KMS-11 (cell line): Measurements from ENCODE around the gene SYCP2.

Source experiments
- H2AFZ ChIP-seq: fragments of 200-600 bp; sonication (generic); 2 replicates; pipeline ENCODE4 v1.6.1; 2016; ENCODE audit warnings: antibody characterized with exemption, mixed run types, low read depth
- H3K27ac ChIP-seq: fragments of 200-600 bp; sonication (generic); 2 replicates; pipeline ENCODE4 v1.6.1; 2016; ENCODE audit warnings: mild to moderate bottlenecking, mixed run types
- H3K27me3 ChIP-seq: fragments of 200-600 bp; sonication (generic); 2 replicates; pipeline ENCODE4 v1.6.1; 2017; ENCODE audit warnings: mild to moderate bottlenecking, low read depth, mixed run types, moderate library complexity; ENCODE audit not compliant: insufficient read depth
- H3K36me3 ChIP-seq: fragments of 200-600 bp; sonication (generic); 2 replicates; pipeline ENCODE4 v1.6.1; 2017; ENCODE audit warnings: mild to moderate bottlenecking, mixed run types; ENCODE audit not compliant: insufficient read depth
- H3K4me1 ChIP-seq: fragments of 200-600 bp; sonication (generic); 2 replicates; pipeline ENCODE4 v1.6.1; 2016; ENCODE audit warnings: mild to moderate bottlenecking, low read depth, mixed run types; ENCODE audit not compliant: poor library complexity, severe bottlenecking
- H3K4me2 ChIP-seq: fragments of 200-600 bp; sonication (generic); 2 replicates; pipeline ENCODE4 v1.7.0; 2016; ENCODE audit warnings: mild to moderate bottlenecking, mixed run types
- H3K4me3 ChIP-seq: fragments of 200-600 bp; sonication (generic); IDR thresholded peaks from 2 replicates; pipeline ENCODE4 v1.6.1; 2017; ENCODE audit warnings: low read depth, low read length, mixed read lengths; ENCODE audit not compliant: insufficient read depth
- H3K79me2 ChIP-seq: fragments of 200-600 bp; sonication (generic); 2 replicates; pipeline ENCODE4 v1.6.1; 2016; ENCODE audit warnings: low read depth, mixed run types; ENCODE audit not compliant: insufficient read depth
- H3K9ac ChIP-seq: fragments of 200-600 bp; sonication (generic); 2 replicates; pipeline ENCODE4 v1.6.1; 2016; ENCODE audit warnings: mild to moderate bottlenecking, mixed run types
- H4K20me1 ChIP-seq: fragments of 200-600 bp; sonication (generic); 2 replicates; pipeline ENCODE4 v1.6.1; 2016; ENCODE audit warnings: mild to moderate bottlenecking, mixed run types; ENCODE audit not compliant: insufficient read depth
- CTCF ChIP-seq: fragments of 200-600 bp; sonication (generic); conservative IDR thresholded peaks from 2 replicates; pipeline ENCODE4 v1.6.1; 2017; ENCODE audit warnings: low read depth, mild to moderate bottlenecking, antibody characterized with exemption, low read length, moderate library complexity, mixed read lengths

Gene SYCP2

GRCh38 chr20:59942245-59942644 is 8.8 kb upstream of the SYCP2 start:
- no peak for TF ChIP-seq CTCF
- peaks cover 20% of the 10 kb centered on the region for H3K79me2 ChIP-seq
- no peak overlapping the region for H3K4me3 ChIP-seq
- H3K9ac ChIP-seq, result no peak overlapping the region
- H3K27ac ChIP-seq, result no peak overlapping the region
- no peaks in the 10 kb centered on the region for H4K20me1 ChIP-seq
- H3K27me3 ChIP-seq, result no peaks in the 10 kb centered on the region
- H3K4me1 ChIP-seq, result peaks cover 20% of the 10 kb centered on the region
- H2AFZ ChIP-seq, result no peak overlapping the region
- peak overlapping the region; percentile 57; the same call in 1 of the 2 replicates for H3K4me2 ChIP-seq
- no peaks in the 10 kb centered on the region; the same call in 1 of the 2 replicates for H3K36me3 ChIP-seq

DNA sequence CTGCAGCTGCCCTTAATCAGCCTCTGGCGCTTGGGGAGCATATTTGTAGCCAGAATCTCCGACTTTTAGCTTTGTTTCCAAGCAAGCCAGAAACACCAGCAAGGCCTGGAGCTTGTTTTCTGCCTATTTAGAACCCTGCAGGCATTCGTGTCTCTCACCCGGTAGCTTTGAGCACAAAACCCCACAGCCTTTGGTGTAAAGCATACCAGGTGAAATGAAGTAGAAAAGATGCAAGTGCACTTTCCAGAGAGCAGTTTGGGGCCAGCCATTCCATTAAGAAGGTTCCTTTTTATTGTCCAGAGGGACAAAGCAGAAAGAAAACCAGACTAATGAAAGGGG is 7.5 kb upstream of the SYCP2 start:
- no peaks in the 10 kb centered on the region; the same call in 1 of the 2 replicates for H3K36me3 ChIP-seq
- no peaks in the 10 kb centered on the region for H3K27me3 ChIP-seq
- H3K9ac ChIP-seq, result peak overlapping the region; percentile 88

GRCh38 chr20:59940129-59940955 is 6.9 kb upstream of the SYCP2 start, which contains the start of the genes FAM217B and PPP1R3D:
TSS of gene FAM217B (plus strand) at chr20:59940389. CDS start at chr20:59943944, 3,555 bp downstream.
TSS of gene PPP1R3D (minus strand) at chr20:59940305. CDS start at chr20:59939931, 374 bp downstream.
- H4K20me1 ChIP-seq, result no peaks in the 10 kb centered on the region
- no peak; the same call in 1 of the 2 replicates for TF ChIP-seq CTCF
- peak within 1 kb of the TSS; percentile 64 for H3K4me3 ChIP-seq
- H3K36me3 ChIP-seq, result no peaks in the 10 kb centered on the region; the same call in 1 of the 2 replicates
- peak within 1 kb of the TSS; percentile 88 for H3K9ac ChIP-seq
- H3K79me2 ChIP-seq, result peaks cover 20% of the 10 kb centered on the region
- H3K27me3 ChIP-seq, result no peaks in the 10 kb centered on the region
- peaks cover 23% of the 10 kb centered on the region for H3K4me1 ChIP-seq
- peak within 1 kb of the TSS; percentile 57 for H3K4me2 ChIP-seq
- H2AFZ ChIP-seq, result peak within 1 kb of the TSS; percentile 83
- peak within 1 kb of the TSS; percentile 88 for H3K27ac ChIP-seq

More for the DNA sequence above, 7.5 kb upstream of the SYCP2 start:
- H3K4me2 ChIP-seq, result peak overlapping the region; percentile 57
- peaks cover 23% of the 10 kb centered on the region for H3K4me1 ChIP-seq
- peak overlapping the region; percentile 88 for H3K27ac ChIP-seq
- H3K79me2 ChIP-seq, result peaks cover 20% of the 10 kb centered on the region
- no peaks in the 10 kb centered on the region for H4K20me1 ChIP-seq
- H2AFZ ChIP-seq, result peak overlapping the region; percentile 83
- no peak for TF ChIP-seq CTCF
- peak overlapping the region; percentile 64 for H3K4me3 ChIP-seq

DNA sequence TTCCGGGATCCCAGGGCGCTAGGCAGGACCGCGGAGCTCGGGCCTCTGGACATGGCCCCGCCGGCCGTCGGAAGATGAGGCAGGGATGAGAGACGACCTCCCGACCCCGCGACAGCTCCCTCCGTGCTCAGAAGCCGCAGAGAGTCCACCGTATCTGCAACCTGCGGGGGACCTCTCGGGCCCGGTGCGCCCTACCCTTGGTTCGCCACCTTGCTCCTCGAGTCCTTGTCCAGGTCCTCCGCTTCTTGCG is 6.4 kb upstream of the SYCP2 start:
- H3K36me3 ChIP-seq, result no peaks in the 10 kb centered on the region; the same call in 1 of the 2 replicates
- H3K4me1 ChIP-seq, result peaks cover 23% of the 10 kb centered on the region
- peak overlapping the region; percentile 88 for H3K27ac ChIP-seq
- peak overlapping the region; percentile 57 for H3K4me2 ChIP-seq
- no peak overlapping the region for H3K4me3 ChIP-seq
- no peak for TF ChIP-seq CTCF
- no peaks in the 10 kb centered on the region for H4K20me1 ChIP-seq
- H2AFZ ChIP-seq, result peak overlapping the region; percentile 83
- H3K27me3 ChIP-seq, result no peaks in the 10 kb centered on the region
- H3K9ac ChIP-seq, result peak overlapping the region; percentile 88
- peaks cover 20% of the 10 kb centered on the region for H3K79me2 ChIP-seq
